IMR-90 (cell line): ENCODE measurements around the gene ITLN1. TPM values are rescaled to one million over a fixed set of nuclear protein-coding genes. Genes with fewer than 3 reads are reported as not detected.

Experiments
- ATAC-seq: fragments of 200-7000 bp; cut with Tn5 transposase; 2 replicates; pipeline ENCODE4 v1.9.1; 2020; ENCODE audit warnings: low read depth, mild to moderate bottlenecking, moderate library complexity
- BruUV-seq: library from RNA; stranded (reverse); fragments of 400-500 nt; replicated peaks from 2 replicates; lab custom pipeline; 2021; lab: Mats Ljungman, UMichigan
- CTCF ChIA-PET: fragments of 300-600 bp; formaldehyde crosslinking; extraction: SDS; loops from one replicate; lab custom pipeline; 2021; ENCODE audit warnings: antibody characterized with exemption; lab: Yijun Ruan, JAX
- POLR2A ChIA-PET: fragments of 300-600 bp; sonication (Branson Sonifier 250); formaldehyde crosslinking; loops from one replicate; lab custom pipeline; 2022; ENCODE audit warnings: antibody characterized with exemption; ENCODE audit not compliant: unreplicated experiment; lab: Charles Lee
- DNase-seq: peaks from one replicate; pipeline ENCODE4 v3.0.0; 2013
- H2AFZ ChIP-seq: replicated peaks from 2 replicates; pipeline ENCODE3; 2013; ENCODE audit warnings: low read length, mild to moderate bottlenecking; ENCODE audit not compliant: poor library complexity
- H2AK5ac ChIP-seq: 2 replicates; pipeline ENCODE4 v1.6.1; 2013; ENCODE audit warnings: low read depth, low read length, inconsistent platforms
- H2AK9ac ChIP-seq: replicated peaks from 2 replicates; pipeline ENCODE3; 2013; ENCODE audit warnings: mild to moderate bottlenecking, low read depth, low read length, moderate library complexity; ENCODE audit not compliant: poor library complexity
- H2BK120ac ChIP-seq: 2 replicates; pipeline ENCODE4 v1.6.1; 2013; ENCODE audit warnings: low read depth, low read length, inconsistent platforms
- H2BK15ac ChIP-seq: 3 replicates; pipeline ENCODE4 v1.6.1; 2013; ENCODE audit warnings: low read depth, low read length, inconsistent platforms
- H2BK20ac ChIP-seq: 2 replicates; pipeline ENCODE4 v1.6.1; 2013; ENCODE audit warnings: low read depth, mild to moderate bottlenecking, inconsistent platforms, low read length, moderate library complexity
- H2BK5ac ChIP-seq: 2 replicates; pipeline ENCODE4 v1.6.1; 2013; ENCODE audit warnings: mild to moderate bottlenecking, low read depth, low read length, inconsistent platforms; ENCODE audit not compliant: poor library complexity, severe bottlenecking
- H3K14ac ChIP-seq: replicated peaks from 2 replicates; pipeline ENCODE4 v1.6.1; 2013; ENCODE audit warnings: low read depth, low read length, inconsistent platforms
- H3K18ac ChIP-seq: 2 replicates; pipeline ENCODE4 v1.6.1; 2013; ENCODE audit warnings: low read depth, low read length, control low read depth
- H3K23ac ChIP-seq: 2 replicates; pipeline ENCODE4 v1.6.1; 2013; ENCODE audit warnings: low read depth, low read length, inconsistent platforms
- H3K27ac ChIP-seq: 2 replicates; pipeline ENCODE4 v1.5.1; 2013; ENCODE audit warnings: mild to moderate bottlenecking, control low read depth, low read length; ENCODE audit not compliant: insufficient read depth
- H3K27me3 ChIP-seq: 2 replicates; pipeline ENCODE4 v1.6.1; 2013; ENCODE audit warnings: low read length; ENCODE audit not compliant: control insufficient read depth, insufficient read depth
- H3K36me3 ChIP-seq: 2 replicates; pipeline ENCODE4 v1.6.1; 2013; ENCODE audit warnings: low read length, mixed read lengths; ENCODE audit not compliant: control insufficient read depth, insufficient read depth
- H3K4ac ChIP-seq: 2 replicates; pipeline ENCODE4 v1.6.1; 2013; ENCODE audit warnings: low read depth, low read length, inconsistent platforms
- H3K4me1 ChIP-seq: 2 replicates; pipeline ENCODE4 v1.6.1; 2013; ENCODE audit warnings: low read length, mixed read lengths; ENCODE audit not compliant: control insufficient read depth, insufficient read depth
- H3K4me2 ChIP-seq: 2 replicates; pipeline ENCODE4 v1.6.1; 2013; ENCODE audit warnings: low read depth, mild to moderate bottlenecking, control low read depth, low read length, moderate library complexity
- H3K4me3 ChIP-seq: 2 replicates; pipeline ENCODE4 v1.5.1; 2013; ENCODE audit warnings: low read depth, mild to moderate bottlenecking, control low read depth, low read length, moderate library complexity; ENCODE audit not compliant: insufficient read depth
- H3K56ac ChIP-seq: 2 replicates; pipeline ENCODE4 v1.6.1; 2013; ENCODE audit warnings: low read length, inconsistent platforms; ENCODE audit not compliant: insufficient read depth; ENCODE audit errors: extremely low read depth
- H3K79me1 ChIP-seq, 2 experiments: 2 replicates each; pipeline ENCODE4 v1.6.1; 2013; ENCODE audit warnings: low read length in 2 of 2, inconsistent platforms in 1 of 2, low read depth in 1 of 2
- H3K9ac ChIP-seq: 2 replicates; pipeline ENCODE4 v1.6.1; 2013; ENCODE audit warnings: low read depth, low read length, control low read depth
- H3K9me1 ChIP-seq: 2 replicates; pipeline ENCODE4 v1.6.1; 2013; ENCODE audit warnings: low read length, inconsistent platforms; ENCODE audit not compliant: insufficient read depth
- H3K9me3 ChIP-seq: 2 replicates; pipeline ENCODE4 v1.6.1; 2013; ENCODE audit warnings: low read length; ENCODE audit not compliant: control insufficient read depth, insufficient read depth
- H4K20me1 ChIP-seq: 2 replicates; pipeline ENCODE4 v1.6.1; 2013; ENCODE audit warnings: low read length, inconsistent platforms; ENCODE audit not compliant: insufficient read depth
- H4K5ac ChIP-seq: 2 replicates; pipeline ENCODE4 v1.6.1; 2013; ENCODE audit warnings: mild to moderate bottlenecking, low read depth, low read length, control low read depth
- H4K8ac ChIP-seq, 2 experiments: 2 replicates each; pipeline ENCODE4 v1.6.1; 2013; ENCODE audit warnings: low read depth in 2 of 2, low read length in 2 of 2, control low read depth in 1 of 2, inconsistent platforms in 1 of 2
- H4K91ac ChIP-seq: 2 replicates; pipeline ENCODE4 v1.6.1; 2013; ENCODE audit warnings: low read depth, low read length, inconsistent platforms; ENCODE audit not compliant: insufficient read depth
- CEBPB ChIP-seq: IDR thresholded peaks from 2 replicates; pipeline ENCODE4 v1.6.1; 2012; ENCODE audit warnings: low read depth, low read length, improper control_type of control experiment
- CHD1 ChIP-seq: IDR thresholded peaks from 2 replicates; pipeline ENCODE4 v1.6.1; 2012; ENCODE audit warnings: low read depth, low read length, improper control_type of control experiment
- CTCF ChIP-seq: conservative IDR thresholded peaks from 2 replicates; pipeline ENCODE4 v1.5.1; 2012; ENCODE audit warnings: mild to moderate bottlenecking, low read depth, low read length, improper control_type of control experiment
- FOS ChIP-seq: fragments of 150-350 bp; IDR thresholded peaks from 2 replicates; pipeline ENCODE4 v1.6.1; 2016; ENCODE audit warnings: low read depth, low read length
- MAZ ChIP-seq: IDR thresholded peaks from 2 replicates; pipeline ENCODE4 v1.6.1; 2012; ENCODE audit warnings: low read depth, mild to moderate bottlenecking, low read length, improper control_type of control experiment, moderate library complexity, borderline replicate concordance
- MXI1 ChIP-seq: IDR thresholded peaks from 2 replicates; pipeline ENCODE4 v1.6.1; 2012; ENCODE audit warnings: low read depth, mild to moderate bottlenecking, low read length, moderate library complexity, borderline replicate concordance
- NFE2L2 ChIP-seq: fragments of 150-350 bp; IDR thresholded peaks from 2 replicates; pipeline ENCODE4 v1.6.1; 2016; ENCODE audit warnings: low read depth, mild to moderate bottlenecking, low read length
- POLR2A ChIP-seq: IDR thresholded peaks from 2 replicates; pipeline ENCODE4 v1.6.1; 2012; ENCODE audit warnings: mild to moderate bottlenecking, low read depth, low read length
- RCOR1 ChIP-seq: IDR thresholded peaks from 2 replicates; pipeline ENCODE4 v1.6.1; 2012; ENCODE audit warnings: mild to moderate bottlenecking, low read length, improper control_type of control experiment; ENCODE audit not compliant: insufficient replicate concordance
- RFX5 ChIP-seq: IDR thresholded peaks from 2 replicates; pipeline ENCODE4 v1.8.0; 2012; ENCODE audit warnings: low read depth, mild to moderate bottlenecking, low read length, moderate library complexity
- SMC3 ChIP-seq: fragments of 150-350 bp; IDR thresholded peaks from 2 replicates; pipeline ENCODE4 v1.6.1; 2016; ENCODE audit warnings: low read depth, mild to moderate bottlenecking, antibody characterized with exemption, low read length, moderate library complexity
- WGBS, 2 experiments: methylation state at CpG; one replicate each; pipeline versions ENCODE4 v1.1.5 to v1.1.7; 2013; ENCODE audit warnings: missing lambda C conversion rate in 2 of 2; ENCODE audit not compliant: insufficient read length in 1 of 2; ENCODE audit errors: extremely low coverage in 2 of 2; 5-methylcytosine and 5-hydroxymethylcytosine counted together
- dilution Hi-C: fragments of 300-500 bp; cut with HindIII; formaldehyde crosslinking; loops from one replicate; pipeline ENCODE4 v1.14.3; 2018; ENCODE audit warnings: low sequenced_read_pairs; ENCODE audit not compliant: unreplicated experiment
- in situ Hi-C: fragments of 300-500 bp; cut with MboI; formaldehyde crosslinking; loops from 3 replicates; pipeline ENCODE4 v1.14.3; 2019; ENCODE audit warnings: low sequenced_read_pairs, inconsistent platforms, mixed read lengths
- intact Hi-C: fragments of 100-400 bp; cut with micrococcal nuclease; formaldehyde crosslinking; loops from 2 replicates; pipeline ENCODE4 v1.10.0; 2022
- polyA plus RNA-seq, 3 experiments: library from polyadenylated mRNA; depleted of rRNA; stranded (reverse); fragments of >200 nt; gene quantifications; 2 replicates each; pipeline ENCODE4 v1.2.3, GENCODE V29; 2012; ENCODE audit warnings: low replicate concordance in 1 of 3
- total RNA-seq: library from RNA; depleted of rRNA; stranded (reverse); fragments of >200 nt; gene quantifications from 2 replicates; pipeline ENCODE4 v1.2.3, GENCODE V29; 2012

The ITLN1 gene
- total and polyA plus RNA-seq, 2 of the 4 experiments (the other 2 are of a cell fraction) = not detected

GRCh38 chr1:160846281-160846680, 38.7 kb downstream of the ITLN1 start:
- no TSS peak for BruUV-seq
- Histone ChIP-seq H4K20me1 (no peaks in the 10 kb centered on the region), H3K36me3 (no peaks in the 10 kb centered on the region), H3K14ac (no peak overlapping the region), H2BK20ac (no peak overlapping the region), H4K5ac (no peak overlapping the region), H3K9me1 (no peaks in the 10 kb centered on the region), H3K4me3 (no peak overlapping the region), H3K9me3 (no peaks in the 10 kb centered on the region), H3K27ac (no peak overlapping the region), H3K9ac (no peak overlapping the region), H2BK120ac (no peak overlapping the region), H3K79me1 (no peaks in the 10 kb centered on the region), H3K4me2 (no peak overlapping the region), H4K91ac (no peak overlapping the region), H3K27me3 (no peaks in the 10 kb centered on the region), H3K18ac (no peak overlapping the region), H4K8ac (no peak overlapping the region), H2AK5ac (no peak overlapping the region), H3K23ac (no peak overlapping the region), H2BK5ac (no peak overlapping the region), H3K4me1 (no peaks in the 10 kb centered on the region), H2AFZ (no peak overlapping the region), H3K56ac (no peak overlapping the region), H2BK15ac (no peak overlapping the region), H3K4ac (no peak overlapping the region), H2AK9ac (no peak overlapping the region)
- intact Hi-C loops = no loop called here
- dilution Hi-C loops = no loop called here
- 81% methylated on average over 8 of the region's 12 CpGs; no CpG with 5 or more reads in 1 of the 2 experiments for WGBS, 2 experiments
- CTCF ChIA-PET = no interaction called here
- ATAC-seq (no peak), DNase-seq (no peak)
- in situ Hi-C loops = no loop called here
- POLR2A ChIA-PET = no interaction called here
- no peak for TF ChIP-seq SMC3
- TF ChIP-seq NFE2L2 = no peak
- no peak for TF ChIP-seq MXI1
- no peak for TF ChIP-seq FOS
- TF ChIP-seq POLR2A = no peak
- no peak for TF ChIP-seq RFX5
- TF ChIP-seq CHD1 = no peak
- no peak for TF ChIP-seq CTCF
- no peak for TF ChIP-seq MAZ
- TF ChIP-seq CEBPB = no peak
- TF ChIP-seq RCOR1 = no peak
